ENCODE data around the gene LTBP2. TPM values are rescaled to one million over a fixed set of nuclear protein-coding genes. Genes with fewer than 3 reads are reported as not detected.

LTBP2 gene
- total and polyA plus RNA-seq, 2 experiments from 2014 or later, result 7.6 to 8.6 TPM

- TF ChIP-seq EZH2phosphoT487 (IDR thresholded peaks at IDR 0.05; ENCODE audit: low read depth, severe bottlenecking, unreplicated experiment), result no peak
- TF ChIP-seq EZH2 (IDR thresholded peaks at IDR 0.05; ENCODE audit: borderline replicate concordance), result no peak
- peak; percentile 36 for TF ChIP-seq CTCF (IDR thresholded peaks at IDR 0.05; ENCODE audit: poor library complexity)
- 41% methylated on average over 14 of the region's 15 CpGs for WGBS (ENCODE audit: low lambda C conversion rate, missing lambda C conversion rate)
- Histone ChIP-seq H3K9me2 (replicated peaks; ENCODE audit: insufficient read depth) (no peaks in the 10 kb centered on the region), H3K9me3 (ENCODE audit: low read depth) (no peaks in the 10 kb centered on the region), H3K4me2 (no peak overlapping the region), H4K20me1 (ENCODE audit: insufficient read depth, poor library complexity, severe bottlenecking) (no peaks in the 10 kb centered on the region), H3K4me1 (ENCODE audit: insufficient read depth) (no peaks in the 10 kb centered on the region), H3K4me3 (no peak overlapping the region), H3K36me3 (replicated peaks; ENCODE audit: insufficient read depth, low read depth) (no peaks in the 10 kb centered on the region), H2AFZ (no peak overlapping the region), H3K27me3 (no peaks in the 10 kb centered on the region), H3K27ac (no peak overlapping the region), H3K79me2 (no peaks in the 10 kb centered on the region)
- peak; percentile 42 for DNase-seq (ENCODE audit: low spot score)
These were observed 103.7 kb downstream of the LTBP2 start for GRCh38 chr14:74508292-74508731.

- H3K27ac ChIP-seq, result no peak overlapping the region
- H4K20me1 ChIP-seq (ENCODE audit: insufficient read depth, poor library complexity, severe bottlenecking), result no peaks in the 10 kb centered on the region
- H3K4me1 ChIP-seq (ENCODE audit: insufficient read depth), result no peaks in the 10 kb centered on the region
- H3K36me3 ChIP-seq (replicated peaks; ENCODE audit: insufficient read depth, low read depth), result no peaks in the 10 kb centered on the region
- H2AFZ ChIP-seq, result no peak overlapping the region
- no peak for DNase-seq (ENCODE audit: low spot score)
- no peak for TF ChIP-seq CTCF (IDR thresholded peaks at IDR 0.05; ENCODE audit: poor library complexity)
- no peak overlapping the region for H3K4me3 ChIP-seq
- no peaks in the 10 kb centered on the region for H3K27me3 ChIP-seq
- 82% methylated on average over 5 of the region's 5 CpGs for WGBS (ENCODE audit: low lambda C conversion rate, missing lambda C conversion rate)
- H3K9me3 ChIP-seq (ENCODE audit: low read depth), result no peaks in the 10 kb centered on the region
- H3K4me2 ChIP-seq, result no peak overlapping the region
- no peaks in the 10 kb centered on the region for H3K79me2 ChIP-seq
- H3K9me2 ChIP-seq (replicated peaks; ENCODE audit: insufficient read depth), result no peaks in the 10 kb centered on the region
These were observed 104.2 kb downstream of the LTBP2 start for GRCh38 chr14:74507840-74508239.

- Histone ChIP-seq H4K20me1 (ENCODE audit: insufficient read depth, poor library complexity, severe bottlenecking) (no peaks in the 10 kb centered on the region), H3K36me3 (replicated peaks; ENCODE audit: insufficient read depth, low read depth) (no peaks in the 10 kb centered on the region), H3K4me2 (no peak overlapping the region), H3K79me2 (no peaks in the 10 kb centered on the region), H3K4me1 (ENCODE audit: insufficient read depth) (no peaks in the 10 kb centered on the region), H3K9me2 (replicated peaks; ENCODE audit: insufficient read depth) (no peaks in the 10 kb centered on the region), H3K27ac (no peak overlapping the region), H2AFZ (no peak overlapping the region), H3K27me3 (no peaks in the 10 kb centered on the region), H3K9me3 (ENCODE audit: low read depth) (no peaks in the 10 kb centered on the region), H3K4me3 (no peak overlapping the region)
- no peak for TF ChIP-seq EZH2 (IDR thresholded peaks at IDR 0.05; ENCODE audit: borderline replicate concordance)
- TF ChIP-seq CTCF (IDR thresholded peaks at IDR 0.05; ENCODE audit: poor library complexity), result no peak
- TF ChIP-seq EZH2phosphoT487 (IDR thresholded peaks at IDR 0.05; ENCODE audit: low read depth, severe bottlenecking, unreplicated experiment), result no peak
- 87% methylated on average over 8 of the region's 8 CpGs for WGBS (ENCODE audit: low lambda C conversion rate, missing lambda C conversion rate)
- DNase-seq (ENCODE audit: low spot score), result no peak
These were observed 105.0 kb downstream of the LTBP2 start for GRCh38 chr14:74507085-74507484.

GRCh38 chr14:74506411-74506851 lies 105.6 kb downstream of the LTBP2 start:
- H3K9me2 ChIP-seq (replicated peaks; ENCODE audit: insufficient read depth), result no peaks in the 10 kb centered on the region
- H2AFZ ChIP-seq, result no peak overlapping the region
- H3K4me2 ChIP-seq, result no peak overlapping the region
- no peak for DNase-seq (ENCODE audit: low spot score)
- no peaks in the 10 kb centered on the region for H3K4me1 ChIP-seq (ENCODE audit: insufficient read depth)
- no peak overlapping the region for H3K4me3 ChIP-seq
- TF ChIP-seq CTCF (IDR thresholded peaks at IDR 0.05; ENCODE audit: poor library complexity), result no peak
- TF ChIP-seq EZH2 (IDR thresholded peaks at IDR 0.05; ENCODE audit: borderline replicate concordance), result no peak
- no peak for TF ChIP-seq EZH2phosphoT487 (IDR thresholded peaks at IDR 0.05; ENCODE audit: low read depth, severe bottlenecking, unreplicated experiment)
- H3K27me3 ChIP-seq, result no peaks in the 10 kb centered on the region
- H3K79me2 ChIP-seq, result no peaks in the 10 kb centered on the region
- H4K20me1 ChIP-seq (ENCODE audit: insufficient read depth, poor library complexity, severe bottlenecking), result no peaks in the 10 kb centered on the region
- no peak overlapping the region for H3K27ac ChIP-seq
- no peaks in the 10 kb centered on the region for H3K36me3 ChIP-seq (replicated peaks; ENCODE audit: insufficient read depth, low read depth)
- WGBS (ENCODE audit: low lambda C conversion rate, missing lambda C conversion rate), result 93% methylated on average over 13 of the region's 13 CpGs
- H3K9me3 ChIP-seq (ENCODE audit: low read depth), result no peaks in the 10 kb centered on the region

Data from hepatocyte (in vitro differentiated cells).